IMR-90 (cell line): ENCODE data around the gene SLC4A8. TPM values are rescaled to one million over a fixed set of nuclear protein-coding genes. Genes with fewer than 3 reads are reported as not detected.

ENCODE experiments used
- ATAC-seq: fragments of 200-7000 bp; cut with Tn5 transposase; 2 replicates; pipeline ENCODE4 v1.9.1; 2020; ENCODE audit warnings: low read depth, mild to moderate bottlenecking, moderate library complexity
- BruUV-seq: library from RNA; stranded (reverse); fragments of 400-500 nt; replicated peaks from 2 replicates; lab custom pipeline; 2021; lab: Mats Ljungman, UMichigan
- CTCF ChIA-PET: fragments of 300-600 bp; formaldehyde crosslinking; extraction: SDS; loops from one replicate; lab custom pipeline; 2021; ENCODE audit warnings: antibody characterized with exemption; lab: Yijun Ruan, JAX
- POLR2A ChIA-PET: fragments of 300-600 bp; sonication (Branson Sonifier 250); formaldehyde crosslinking; loops from one replicate; lab custom pipeline; 2022; ENCODE audit warnings: antibody characterized with exemption; ENCODE audit not compliant: unreplicated experiment; lab: Charles Lee
- DNase-seq: peaks from one replicate; pipeline ENCODE4 v3.0.0; 2013
- H2AFZ ChIP-seq: replicated peaks from 2 replicates; pipeline ENCODE3; 2013; ENCODE audit warnings: low read length, mild to moderate bottlenecking; ENCODE audit not compliant: poor library complexity
- H2AK5ac ChIP-seq: 2 replicates; pipeline ENCODE4 v1.6.1; 2013; ENCODE audit warnings: low read depth, low read length, inconsistent platforms
- H2AK9ac ChIP-seq: replicated peaks from 2 replicates; pipeline ENCODE3; 2013; ENCODE audit warnings: mild to moderate bottlenecking, low read depth, low read length, moderate library complexity; ENCODE audit not compliant: poor library complexity
- H2BK120ac ChIP-seq: 2 replicates; pipeline ENCODE4 v1.6.1; 2013; ENCODE audit warnings: low read depth, low read length, inconsistent platforms
- H2BK15ac ChIP-seq: 3 replicates; pipeline ENCODE4 v1.6.1; 2013; ENCODE audit warnings: low read depth, low read length, inconsistent platforms
- H2BK20ac ChIP-seq: 2 replicates; pipeline ENCODE4 v1.6.1; 2013; ENCODE audit warnings: low read depth, mild to moderate bottlenecking, inconsistent platforms, low read length, moderate library complexity
- H2BK5ac ChIP-seq: 2 replicates; pipeline ENCODE4 v1.6.1; 2013; ENCODE audit warnings: mild to moderate bottlenecking, low read depth, low read length, inconsistent platforms; ENCODE audit not compliant: poor library complexity, severe bottlenecking
- H3K14ac ChIP-seq: replicated peaks from 2 replicates; pipeline ENCODE4 v1.6.1; 2013; ENCODE audit warnings: low read depth, low read length, inconsistent platforms
- H3K18ac ChIP-seq: 2 replicates; pipeline ENCODE4 v1.6.1; 2013; ENCODE audit warnings: low read depth, low read length, control low read depth
- H3K23ac ChIP-seq: 2 replicates; pipeline ENCODE4 v1.6.1; 2013; ENCODE audit warnings: low read depth, low read length, inconsistent platforms
- H3K27ac ChIP-seq: 2 replicates; pipeline ENCODE4 v1.5.1; 2013; ENCODE audit warnings: mild to moderate bottlenecking, control low read depth, low read length; ENCODE audit not compliant: insufficient read depth
- H3K27me3 ChIP-seq: 2 replicates; pipeline ENCODE4 v1.6.1; 2013; ENCODE audit warnings: low read length; ENCODE audit not compliant: control insufficient read depth, insufficient read depth
- H3K36me3 ChIP-seq: 2 replicates; pipeline ENCODE4 v1.6.1; 2013; ENCODE audit warnings: low read length, mixed read lengths; ENCODE audit not compliant: control insufficient read depth, insufficient read depth
- H3K4ac ChIP-seq: 2 replicates; pipeline ENCODE4 v1.6.1; 2013; ENCODE audit warnings: low read depth, low read length, inconsistent platforms
- H3K4me1 ChIP-seq: 2 replicates; pipeline ENCODE4 v1.6.1; 2013; ENCODE audit warnings: low read length, mixed read lengths; ENCODE audit not compliant: control insufficient read depth, insufficient read depth
- H3K4me2 ChIP-seq: 2 replicates; pipeline ENCODE4 v1.6.1; 2013; ENCODE audit warnings: low read depth, mild to moderate bottlenecking, control low read depth, low read length, moderate library complexity
- H3K4me3 ChIP-seq: 2 replicates; pipeline ENCODE4 v1.5.1; 2013; ENCODE audit warnings: low read depth, mild to moderate bottlenecking, control low read depth, low read length, moderate library complexity; ENCODE audit not compliant: insufficient read depth
- H3K56ac ChIP-seq: 2 replicates; pipeline ENCODE4 v1.6.1; 2013; ENCODE audit warnings: low read length, inconsistent platforms; ENCODE audit not compliant: insufficient read depth; ENCODE audit errors: extremely low read depth
- H3K79me1 ChIP-seq, 2 experiments: 2 replicates each; pipeline ENCODE4 v1.6.1; 2013; ENCODE audit warnings: low read length in 2 of 2, inconsistent platforms in 1 of 2, low read depth in 1 of 2
- H3K9ac ChIP-seq: 2 replicates; pipeline ENCODE4 v1.6.1; 2013; ENCODE audit warnings: low read depth, low read length, control low read depth
- H3K9me1 ChIP-seq: 2 replicates; pipeline ENCODE4 v1.6.1; 2013; ENCODE audit warnings: low read length, inconsistent platforms; ENCODE audit not compliant: insufficient read depth
- H3K9me3 ChIP-seq: 2 replicates; pipeline ENCODE4 v1.6.1; 2013; ENCODE audit warnings: low read length; ENCODE audit not compliant: control insufficient read depth, insufficient read depth
- H4K20me1 ChIP-seq: 2 replicates; pipeline ENCODE4 v1.6.1; 2013; ENCODE audit warnings: low read length, inconsistent platforms; ENCODE audit not compliant: insufficient read depth
- H4K5ac ChIP-seq: 2 replicates; pipeline ENCODE4 v1.6.1; 2013; ENCODE audit warnings: mild to moderate bottlenecking, low read depth, low read length, control low read depth
- H4K8ac ChIP-seq, 2 experiments: 2 replicates each; pipeline ENCODE4 v1.6.1; 2013; ENCODE audit warnings: low read depth in 2 of 2, low read length in 2 of 2, control low read depth in 1 of 2, inconsistent platforms in 1 of 2
- H4K91ac ChIP-seq: 2 replicates; pipeline ENCODE4 v1.6.1; 2013; ENCODE audit warnings: low read depth, low read length, inconsistent platforms; ENCODE audit not compliant: insufficient read depth
- BHLHE40 ChIP-seq: fragments of 150-350 bp; IDR thresholded peaks from 2 replicates; pipeline ENCODE4 v1.6.1; 2016; ENCODE audit warnings: mild to moderate bottlenecking, low read depth, low read length
- FOS ChIP-seq: fragments of 150-350 bp; IDR thresholded peaks from 2 replicates; pipeline ENCODE4 v1.6.1; 2016; ENCODE audit warnings: low read depth, low read length
- USF2 ChIP-seq: fragments of 150-350 bp; IDR thresholded peaks from 2 replicates; pipeline ENCODE4 v1.6.1; 2017; ENCODE audit warnings: mild to moderate bottlenecking, antibody characterized with exemption, low read length, low read depth
- WGBS, 2 experiments: methylation state at CpG; one replicate each; pipeline versions ENCODE4 v1.1.5 to v1.1.7; 2013; ENCODE audit warnings: missing lambda C conversion rate in 2 of 2; ENCODE audit not compliant: insufficient read length in 1 of 2; ENCODE audit errors: extremely low coverage in 2 of 2; 5-methylcytosine and 5-hydroxymethylcytosine counted together
- dilution Hi-C: fragments of 300-500 bp; cut with HindIII; formaldehyde crosslinking; loops from one replicate; pipeline ENCODE4 v1.14.3; 2018; ENCODE audit warnings: low sequenced_read_pairs; ENCODE audit not compliant: unreplicated experiment
- in situ Hi-C: fragments of 300-500 bp; cut with MboI; formaldehyde crosslinking; loops from 3 replicates; pipeline ENCODE4 v1.14.3; 2019; ENCODE audit warnings: low sequenced_read_pairs, inconsistent platforms, mixed read lengths
- intact Hi-C: fragments of 100-400 bp; cut with micrococcal nuclease; formaldehyde crosslinking; loops from 2 replicates; pipeline ENCODE4 v1.10.0; 2022
- polyA plus RNA-seq, 3 experiments: library from polyadenylated mRNA; depleted of rRNA; stranded (reverse); fragments of >200 nt; gene quantifications; 2 replicates each; pipeline ENCODE4 v1.2.3, GENCODE V29; 2012; ENCODE audit warnings: low replicate concordance in 1 of 3
- total RNA-seq: library from RNA; depleted of rRNA; stranded (reverse); fragments of >200 nt; gene quantifications from 2 replicates; pipeline ENCODE4 v1.2.3, GENCODE V29; 2012
- TF ChIP-seq, protein P1 (sequence below): fragments of 150-350 bp; IDR thresholded peaks from 2 replicates; pipeline ENCODE4 v1.6.1; 2016; ENCODE audit warnings: low read depth, mild to moderate bottlenecking, low read length, moderate library complexity, borderline replicate concordance
- TF ChIP-seq, protein P2 (sequence below): conservative IDR thresholded peaks from 2 replicates; pipeline ENCODE4 v1.5.1; 2012; ENCODE audit warnings: mild to moderate bottlenecking, low read depth, low read length, improper control_type of control experiment

SLC4A8 gene
- total and polyA plus RNA-seq, 2 of the 4 experiments (the other 2 are of a cell fraction) = 3.1 to 5.2 TPM

DNA sequence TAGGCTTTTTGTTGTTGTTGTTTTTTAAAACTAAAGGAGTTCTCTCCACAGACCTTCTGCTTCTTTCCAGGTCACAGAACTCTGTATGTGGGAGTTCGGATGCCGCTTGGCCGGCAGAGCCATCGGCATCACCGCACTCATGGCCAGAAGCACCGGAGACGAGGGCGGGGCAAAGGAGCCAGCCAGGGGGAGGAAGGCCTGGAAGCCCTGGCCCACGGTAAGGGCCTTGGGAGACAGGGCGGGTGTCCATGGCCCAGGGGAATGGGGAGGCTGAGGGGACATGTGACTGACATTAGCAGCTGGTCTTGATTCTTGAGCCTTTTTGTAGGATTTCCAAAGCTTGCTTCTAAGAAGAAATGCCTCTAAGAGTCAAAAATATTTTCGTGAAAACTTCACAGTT, 26.2 kb downstream of the SLC4A8 start:
- CTCF ChIA-PET = no interaction called here
- Histone ChIP-seq H3K4me3 (no peak overlapping the region), H3K4me1 (0 out of 2 replicates have a peak, but pooled peaks cover 1% of the 10 kb centered on the region), H3K27ac (no peak overlapping the region), H2AK9ac (no peak overlapping the region), H3K9me3 (no peaks in the 10 kb centered on the region), H2AK5ac (no peak overlapping the region), H2BK20ac (no peak overlapping the region), H3K27me3 (no peaks in the 10 kb centered on the region), H4K91ac (no peak overlapping the region), H3K4ac (no peak overlapping the region), H3K79me1 (no peaks in the 10 kb centered on the region), H4K20me1 (no peaks in the 10 kb centered on the region), H3K9me1 (peaks cover 3% of the 10 kb centered on the region; the same call in 1 of the 2 replicates), H2BK15ac (no peak overlapping the region), H2AFZ (no peak overlapping the region), H4K5ac (no peak overlapping the region), H2BK5ac (no peak overlapping the region), H3K14ac (no peak overlapping the region), H3K23ac (no peak overlapping the region), H3K9ac (no peak overlapping the region), H3K18ac (no peak overlapping the region), H3K36me3 (no peaks in the 10 kb centered on the region), H2BK120ac (no peak overlapping the region), H4K8ac (no peak overlapping the region), H3K4me2 (no peak overlapping the region), H3K56ac (no peak overlapping the region)
- BruUV-seq = no TSS peak
- dilution Hi-C loops (no loop called here), in situ Hi-C loops (no loop called here), intact Hi-C loops (no loop called here)
- ATAC-seq (no peak), DNase-seq (no peak)
- TF ChIP-seq BHLHE40 (no peak), USF2 (no peak), FOS (no peak)
- TF ChIP-seq, protein P1, sequence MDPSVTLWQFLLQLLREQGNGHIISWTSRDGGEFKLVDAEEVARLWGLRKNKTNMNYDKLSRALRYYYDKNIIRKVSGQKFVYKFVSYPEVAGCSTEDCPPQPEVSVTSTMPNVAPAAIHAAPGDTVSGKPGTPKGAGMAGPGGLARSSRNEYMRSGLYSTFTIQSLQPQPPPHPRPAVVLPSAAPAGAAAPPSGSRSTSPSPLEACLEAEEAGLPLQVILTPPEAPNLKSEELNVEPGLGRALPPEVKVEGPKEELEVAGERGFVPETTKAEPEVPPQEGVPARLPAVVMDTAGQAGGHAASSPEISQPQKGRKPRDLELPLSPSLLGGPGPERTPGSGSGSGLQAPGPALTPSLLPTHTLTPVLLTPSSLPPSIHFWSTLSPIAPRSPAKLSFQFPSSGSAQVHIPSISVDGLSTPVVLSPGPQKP = no peak
- TF ChIP-seq, protein P2, sequence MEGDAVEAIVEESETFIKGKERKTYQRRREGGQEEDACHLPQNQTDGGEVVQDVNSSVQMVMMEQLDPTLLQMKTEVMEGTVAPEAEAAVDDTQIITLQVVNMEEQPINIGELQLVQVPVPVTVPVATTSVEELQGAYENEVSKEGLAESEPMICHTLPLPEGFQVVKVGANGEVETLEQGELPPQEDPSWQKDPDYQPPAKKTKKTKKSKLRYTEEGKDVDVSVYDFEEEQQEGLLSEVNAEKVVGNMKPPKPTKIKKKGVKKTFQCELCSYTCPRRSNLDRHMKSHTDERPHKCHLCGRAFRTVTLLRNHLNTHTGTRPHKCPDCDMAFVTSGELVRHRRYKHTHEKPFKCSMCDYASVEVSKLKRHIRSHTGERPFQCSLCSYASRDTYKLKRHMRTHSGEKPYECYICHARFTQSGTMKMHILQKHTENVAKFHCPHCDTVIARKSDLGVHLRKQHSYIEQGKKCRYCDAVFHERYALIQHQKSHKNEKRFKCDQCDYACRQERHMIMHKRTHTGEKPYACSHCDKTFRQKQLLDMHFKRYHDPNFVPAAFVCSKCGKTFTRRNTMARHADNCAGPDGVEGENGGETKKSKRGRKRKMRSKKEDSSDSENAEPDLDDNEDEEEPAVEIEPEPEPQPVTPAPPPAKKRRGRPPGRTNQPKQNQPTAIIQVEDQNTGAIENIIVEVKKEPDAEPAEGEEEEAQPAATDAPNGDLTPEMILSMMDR = no peak
- 90% methylated on average over 2 of the region's 11 CpGs; no CpG with 5 or more reads in 1 of the 2 experiments for WGBS, 2 experiments
- POLR2A ChIA-PET = no interaction called here
